H9 (cell line): Measurements from ENCODE around the gene RPP30. TPM values are rescaled to one million over a fixed set of nuclear protein-coding genes. Genes with fewer than 3 reads are reported as not detected.

ENCODE experiments used
- DNase-seq: peaks from one replicate; pipeline ENCODE4 v3.0.0-alpha.2; 2017
- H2AFZ ChIP-seq: one replicate; pipeline ENCODE4 v1.6.1; 2013; ENCODE audit warnings: mild to moderate bottlenecking, low read length, control low read depth, moderate library complexity
- H2AK5ac ChIP-seq: 2 replicates; pipeline ENCODE4 v1.6.1; 2013; ENCODE audit warnings: low read length, control low read depth, mixed read lengths; ENCODE audit not compliant: insufficient read length
- H2BK120ac ChIP-seq: one replicate; pipeline ENCODE4 v1.6.1; 2013; ENCODE audit warnings: low read depth, mild to moderate bottlenecking, low read length, control low read depth, inconsistent platforms; ENCODE audit not compliant: poor library complexity, severe bottlenecking
- H2BK12ac ChIP-seq: 2 replicates; pipeline ENCODE4 v1.6.1; 2013; ENCODE audit warnings: low read length, control low read depth, mixed read lengths, low read depth; ENCODE audit not compliant: insufficient read length
- H2BK15ac ChIP-seq: 2 replicates; pipeline ENCODE4 v1.6.1; 2013; ENCODE audit warnings: low read depth, low read length, control low read depth
- H2BK20ac ChIP-seq: one replicate; pipeline ENCODE4 v1.6.1; 2013; ENCODE audit warnings: low read depth, mild to moderate bottlenecking, low read length, control low read depth, inconsistent platforms; ENCODE audit not compliant: poor library complexity, severe bottlenecking
- H2BK5ac ChIP-seq: 2 replicates; pipeline ENCODE4 v1.6.1; 2013; ENCODE audit warnings: low read length, control low read depth, mixed read lengths; ENCODE audit not compliant: insufficient read length
- H3K14ac ChIP-seq: 2 replicates; pipeline ENCODE4 v1.6.1; 2013; ENCODE audit warnings: low read length, control low read depth; ENCODE audit not compliant: insufficient read depth
- H3K18ac ChIP-seq: 2 replicates; pipeline ENCODE4 v1.6.1; 2013; ENCODE audit warnings: low read depth, mild to moderate bottlenecking, mixed read lengths, low read length, control low read depth; ENCODE audit not compliant: insufficient read length
- H3K23ac ChIP-seq: 2 replicates; pipeline ENCODE4 v1.6.1; 2013; ENCODE audit warnings: low read length, control low read depth, mixed read lengths, low read depth; ENCODE audit not compliant: insufficient read length
- H3K23me2 ChIP-seq: 2 replicates; pipeline ENCODE4 v1.6.1; 2013; ENCODE audit warnings: low read depth, mild to moderate bottlenecking, mixed read lengths, low read length, control low read depth; ENCODE audit not compliant: insufficient read length, poor library complexity, severe bottlenecking
- H3K27ac ChIP-seq: 2 replicates; pipeline ENCODE4 v1.5.1; 2013; ENCODE audit warnings: low read length, control low read depth, mixed read lengths, low read depth; ENCODE audit not compliant: insufficient read length
- H3K27me3 ChIP-seq: 2 replicates; pipeline ENCODE4 v1.6.1; 2013; ENCODE audit warnings: low read length, control low read depth, inconsistent platforms; ENCODE audit not compliant: insufficient read depth
- H3K4ac ChIP-seq: 2 replicates; pipeline ENCODE4 v1.6.1; 2013; ENCODE audit warnings: low read depth, mild to moderate bottlenecking, control low read depth, inconsistent platforms, low read length, moderate library complexity
- H3K4me1 ChIP-seq: 2 replicates; pipeline ENCODE4 v1.6.1; 2013; ENCODE audit warnings: low read length, control low read depth, inconsistent platforms; ENCODE audit not compliant: insufficient read depth
- H3K4me2 ChIP-seq: 2 replicates; pipeline ENCODE4 v1.6.1; 2013; ENCODE audit warnings: low read length, control low read depth, mixed read lengths; ENCODE audit not compliant: insufficient read length, insufficient read depth
- H3K56ac ChIP-seq: 2 replicates; pipeline ENCODE4 v1.6.1; 2013; ENCODE audit warnings: low read depth, mild to moderate bottlenecking, mixed read lengths, low read length, control low read depth; ENCODE audit not compliant: insufficient read length
- H3K79me1 ChIP-seq: 2 replicates; pipeline ENCODE4 v1.6.1; 2013; ENCODE audit warnings: low read depth, mild to moderate bottlenecking, moderate library complexity, low read length, control low read depth, inconsistent platforms; ENCODE audit not compliant: insufficient read depth, poor library complexity, severe bottlenecking
- H3K79me2 ChIP-seq: 2 replicates; pipeline ENCODE4 v1.6.1; 2013; ENCODE audit warnings: low read length, control low read depth, inconsistent platforms; ENCODE audit not compliant: insufficient read depth
- H3K9ac ChIP-seq: 2 replicates; pipeline ENCODE4 v1.6.1; 2013; ENCODE audit warnings: low read length, control low read depth, mixed read lengths; ENCODE audit not compliant: insufficient read length; ENCODE audit errors: extremely low read depth
- H3K9me3 ChIP-seq: one replicate; pipeline ENCODE4 v1.6.1; 2013; ENCODE audit warnings: low read depth, low read length, inconsistent platforms; ENCODE audit not compliant: control insufficient read depth
- H3T11ph ChIP-seq: one replicate; pipeline ENCODE4 v1.6.1; 2013; ENCODE audit warnings: mild to moderate bottlenecking, low read length, control low read depth, inconsistent platforms
- H4K20me1 ChIP-seq: one replicate; pipeline ENCODE4 v1.6.1; 2013; ENCODE audit not compliant: control insufficient read depth, insufficient read length, insufficient read depth
- H4K5ac ChIP-seq: 2 replicates; pipeline ENCODE4 v1.6.1; 2013; ENCODE audit warnings: low read depth, mild to moderate bottlenecking, mixed read lengths, low read length, control low read depth; ENCODE audit not compliant: insufficient read length
- H4K8ac ChIP-seq: replicated peaks from 2 replicates; pipeline ENCODE4 v1.6.1; 2013; ENCODE audit warnings: low read length, control low read depth, mixed read lengths, low read depth; ENCODE audit not compliant: insufficient read length
- H4K91ac ChIP-seq: 2 replicates; pipeline ENCODE4 v1.6.1; 2013; ENCODE audit warnings: low read depth, mild to moderate bottlenecking, moderate library complexity, mixed read lengths, low read length, control low read depth; ENCODE audit not compliant: insufficient read length
- H3K27ac Mint-ChIP-seq, 3 experiments: 2 replicates in 2 of 3; 3 replicates in 1 of 3; pipeline ENCODE4 v1.8.0; 2020 to 2021; ENCODE audit warnings: mixed read lengths in 3 of 3, mild to moderate bottlenecking in 1 of 3, moderate library complexity in 1 of 3
- H3K27me3 Mint-ChIP-seq: 2 replicates; pipeline ENCODE4 v1.8.0; 2021; ENCODE audit warnings: low read depth, mild to moderate bottlenecking, moderate library complexity, mixed read lengths
- H3K36me3 Mint-ChIP-seq, 3 experiments: 2 replicates in 2 of 3; 3 replicates in 1 of 3; pipeline ENCODE4 v1.8.0; 2020 to 2021; ENCODE audit warnings: low read depth in 3 of 3, mixed read lengths in 3 of 3; ENCODE audit not compliant: insufficient read depth in 1 of 3
- H3K4me1 Mint-ChIP-seq, 2 experiments: 2 replicates each; pipeline ENCODE4 v1.8.0; 2020; ENCODE audit warnings: mixed read lengths in 2 of 2
- H3K4me3 Mint-ChIP-seq, 2 experiments: 2 replicates in 1 of 2; 3 replicates in 1 of 2; pipeline ENCODE4 v1.8.0; 2020 to 2021; ENCODE audit warnings: mild to moderate bottlenecking in 2 of 2, mixed read lengths in 2 of 2, moderate library complexity in 1 of 2
- H3K9me3 Mint-ChIP-seq, 2 experiments: 2 replicates in 1 of 2; 3 replicates in 1 of 2; pipeline ENCODE4 v1.8.0; 2020; ENCODE audit warnings: mild to moderate bottlenecking in 2 of 2, mixed read lengths in 2 of 2, moderate library complexity in 1 of 2
- WGBS: extraction: QIAGEN DNeasy Blood & Tissue Kit; methylation state at CpG from one replicate; pipeline ENCODE4 v1.1.7; 2013; ENCODE audit warnings: missing lambda C conversion rate, low lambda C conversion rate, mixed read lengths; ENCODE audit not compliant: insufficient read length; ENCODE audit errors: extremely low coverage; 5-methylcytosine and 5-hydroxymethylcytosine counted together
- total RNA-seq: library from RNA; stranded (reverse); gene quantifications from 2 replicates; pipeline ENCODE4 v1.2.1, GENCODE V29; 2021
- TF ChIP-seq, protein P1 (sequence below): fragments of 200-600 bp; sonication (generic); conservative IDR thresholded peaks from 3 replicates; pipeline ENCODE4 v1.8.0; 2021; ENCODE audit warnings: antibody characterized with exemption, mild to moderate bottlenecking

RPP30 gene
- total RNA-seq, 1 experiment from 2014 or later, result 77.7 TPM

DNA sequence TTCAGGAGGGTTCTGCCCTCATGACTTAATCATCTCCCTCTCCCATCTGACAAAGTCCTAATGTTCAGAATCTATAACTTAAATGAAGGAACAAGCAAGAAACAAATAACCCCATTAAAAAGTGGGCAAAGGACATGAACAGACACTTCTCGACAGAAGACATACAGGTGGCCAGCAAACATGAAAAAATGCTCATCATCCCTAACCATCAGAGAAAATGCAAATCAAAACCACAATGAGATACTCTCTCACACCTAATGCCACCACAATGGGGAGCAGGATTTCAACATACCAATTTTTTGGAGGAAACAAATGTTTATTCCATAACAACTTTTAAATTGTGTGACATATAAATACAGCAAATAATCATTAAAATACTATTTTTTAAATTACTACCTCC is 11.0 kb upstream of the RPP30 start:
- Histone ChIP-seq H2BK15ac (no peak overlapping the region), H3K18ac (no peak overlapping the region), H2BK20ac (no peak overlapping the region), H4K20me1 (no peaks in the 10 kb centered on the region), H3K4ac (no peak overlapping the region), H3K79me1 (no peaks in the 10 kb centered on the region), H3K23me2 (peaks cover 9% of the 10 kb centered on the region), H3K9ac (no peak overlapping the region), H3K4me2 (no peak overlapping the region), H4K91ac (no peak overlapping the region), H3T11ph (no peak overlapping the region), H3K27ac (no peak overlapping the region), H3K56ac (no peak overlapping the region), H2BK12ac (no peak overlapping the region), H2BK120ac (no peak overlapping the region), H3K79me2 (no peaks in the 10 kb centered on the region), H3K27me3 (peaks cover 14% of the 10 kb centered on the region; the same call in 1 of the 2 replicates), H4K5ac (no peak overlapping the region), H3K9me3 (no peaks in the 10 kb centered on the region), H2AFZ (no peak overlapping the region), H4K8ac (no peak overlapping the region), H2AK5ac (no peak overlapping the region), H3K23ac (no peak overlapping the region), H3K4me1 (no peaks in the 10 kb centered on the region), H2BK5ac (no peak overlapping the region), H3K14ac (no peak overlapping the region)
- TF ChIP-seq, protein P1, sequence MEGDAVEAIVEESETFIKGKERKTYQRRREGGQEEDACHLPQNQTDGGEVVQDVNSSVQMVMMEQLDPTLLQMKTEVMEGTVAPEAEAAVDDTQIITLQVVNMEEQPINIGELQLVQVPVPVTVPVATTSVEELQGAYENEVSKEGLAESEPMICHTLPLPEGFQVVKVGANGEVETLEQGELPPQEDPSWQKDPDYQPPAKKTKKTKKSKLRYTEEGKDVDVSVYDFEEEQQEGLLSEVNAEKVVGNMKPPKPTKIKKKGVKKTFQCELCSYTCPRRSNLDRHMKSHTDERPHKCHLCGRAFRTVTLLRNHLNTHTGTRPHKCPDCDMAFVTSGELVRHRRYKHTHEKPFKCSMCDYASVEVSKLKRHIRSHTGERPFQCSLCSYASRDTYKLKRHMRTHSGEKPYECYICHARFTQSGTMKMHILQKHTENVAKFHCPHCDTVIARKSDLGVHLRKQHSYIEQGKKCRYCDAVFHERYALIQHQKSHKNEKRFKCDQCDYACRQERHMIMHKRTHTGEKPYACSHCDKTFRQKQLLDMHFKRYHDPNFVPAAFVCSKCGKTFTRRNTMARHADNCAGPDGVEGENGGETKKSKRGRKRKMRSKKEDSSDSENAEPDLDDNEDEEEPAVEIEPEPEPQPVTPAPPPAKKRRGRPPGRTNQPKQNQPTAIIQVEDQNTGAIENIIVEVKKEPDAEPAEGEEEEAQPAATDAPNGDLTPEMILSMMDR, result no peak
- no CpG with 5 or more reads among the region's 1 CpG for WGBS
- Mint-ChIP-seq H3K27ac (no peak overlapping the region), H3K4me1 (peaks cover 6 to 30% of the 10 kb centered on the region in 2 experiments), H3K9me3 (no peaks in the 10 kb centered on the region), H3K36me3 (no peaks in the 10 kb centered on the region), H3K27me3 (peaks cover 21% of the 10 kb centered on the region), H3K4me3 (no peak overlapping the region)
- no peak for DNase-seq
